K562 (cell line): ENCODE measurements around the gene EML6. TPM values are rescaled to one million over a fixed set of nuclear protein-coding genes. Genes with fewer than 3 reads are reported as not detected.

Experiments used
- ATAC-seq: fragments of 200-7000 bp; cut with Tn5 transposase; 3 replicates; pipeline ENCODE4 v1.9.1; 2020; ENCODE audit warnings: moderate library complexity
- BruUV-seq: library from RNA; stranded (reverse); fragments of 400-500 nt; replicated peaks from 2 replicates; lab custom pipeline; 2021; lab: Mats Ljungman, UMichigan
- CTCF ChIA-PET: fragments of 300-600 bp; formaldehyde crosslinking; extraction: SDS; loops from one replicate; lab custom pipeline; 2021; ENCODE audit warnings: low intra/inter-chr PET ratio; lab: Yijun Ruan, JAX
- POLR2A ChIA-PET: fragments of 300-600, 350-650 bp; sonication (Branson Sonifier 250); formaldehyde crosslinking; extraction: SDS; loops from one replicate; lab custom pipeline; 2021; ENCODE audit warnings: antibody characterized with exemption, inconsistent platforms; lab: Yijun Ruan, JAX
- DNase-seq, 4 experiments: peaks; one replicate each; pipeline versions ENCODE4 v3.0.0 to v3.0.0-alpha.2; 2011 to 2018; ENCODE audit warnings: low spot score in 3 of 4, mixed read lengths in 3 of 4; ENCODE audit errors: extremely low read depth in 1 of 4
- FAIRE-seq: peaks from 2 replicates; lab custom pipeline; 2011; peaks lifted over from hg19 to GRCh38; lab: Jason Lieb, UNC
- H2AFZ ChIP-seq: 2 replicates; pipeline ENCODE4 v1.6.0; 2011; ENCODE audit warnings: low read depth, low read length, control low read depth, inconsistent platforms
- H3K27ac ChIP-seq: fragments of 200-600 bp; 3 replicates; pipeline ENCODE4 v1.8.0; 2011; ENCODE audit warnings: low read depth, mild to moderate bottlenecking, control low read depth, inconsistent platforms, low read length, moderate library complexity, mixed read lengths; ENCODE audit errors: extremely low read depth
- H3K27me3 ChIP-seq, 2 experiments: fragments of 300-600 bp in 1 of 2; 2 replicates in 1 of 2; 3 replicates in 1 of 2; pipeline versions ENCODE4 v1.6.0 to v1.8.0; 2011; ENCODE audit warnings: inconsistent platforms in 2 of 2, low read length in 2 of 2, mild to moderate bottlenecking in 1 of 2, mixed read lengths in 1 of 2, moderate library complexity in 1 of 2; ENCODE audit not compliant: control insufficient read depth in 2 of 2, insufficient read depth in 2 of 2
- H3K36me3 ChIP-seq: fragments of 300-600 bp; 3 replicates; pipeline ENCODE4 v1.8.0; 2011; ENCODE audit warnings: mild to moderate bottlenecking, low read length, inconsistent platforms; ENCODE audit not compliant: control insufficient read depth, insufficient read depth
- H3K4me1 ChIP-seq, 2 experiments: fragments of 200-600 bp in 1 of 2; replicated peaks in 1 of 2; 2 replicates in 1 of 2; 3 replicates in 1 of 2; pipeline versions ENCODE4 v1.5.1 to v1.8.0; 2011; ENCODE audit warnings: inconsistent platforms in 2 of 2, low read length in 2 of 2, mild to moderate bottlenecking in 1 of 2, mixed read lengths in 1 of 2, moderate library complexity in 1 of 2; ENCODE audit not compliant: control insufficient read depth in 2 of 2, insufficient read depth in 2 of 2
- H3K4me2 ChIP-seq: 2 replicates; pipeline ENCODE4 v1.6.1; 2011; ENCODE audit warnings: low read length, control low read depth, inconsistent platforms, mixed read lengths; ENCODE audit not compliant: insufficient read depth
- H3K4me3 ChIP-seq: fragments of 200-600 bp; sonication (generic), shearing (Covaris generic); 2 replicates; pipeline ENCODE4 v1.5.1; 2016; ENCODE audit warnings: control low read depth, inconsistent platforms
- H3K79me2 ChIP-seq: fragments of 200-600 bp; 3 replicates; pipeline ENCODE4 v1.8.0; 2011; ENCODE audit warnings: low read length, inconsistent platforms; ENCODE audit not compliant: control insufficient read depth, insufficient read depth
- H3K9ac ChIP-seq, 2 experiments: 2 replicates each; pipeline versions ENCODE4 v1.6.0 to v1.6.1; 2011; ENCODE audit warnings: low read depth in 2 of 2, low read length in 2 of 2, control low read depth in 1 of 2, inconsistent platforms in 1 of 2, mild to moderate bottlenecking in 1 of 2, mixed read lengths in 1 of 2; ENCODE audit not compliant: insufficient read depth in 1 of 2
- H3K9me1 ChIP-seq: one replicate; pipeline ENCODE4 v1.6.0; 2011; ENCODE audit warnings: inconsistent platforms, mild to moderate bottlenecking, low read length, moderate library complexity; ENCODE audit not compliant: control insufficient read depth, insufficient read depth
- H3K9me3 ChIP-seq: replicated peaks from 2 replicates; pipeline ENCODE4 v1.5.1; 2011; ENCODE audit warnings: low read depth, low read length, inconsistent platforms; ENCODE audit not compliant: control insufficient read depth, insufficient read depth
- H4K20me1 ChIP-seq: replicated peaks from 2 replicates; pipeline ENCODE4 v1.6.1; 2011; ENCODE audit warnings: low read length, inconsistent platforms, mixed read lengths; ENCODE audit not compliant: control insufficient read depth, insufficient read depth
- DACH1 ChIP-seq: fragments of 450-650 bp; IDR thresholded peaks from 2 replicates; pipeline ENCODE4 v1.6.1; 2018; ENCODE audit not compliant: partially characterized antibody
- EGR1 ChIP-seq: fragments of 450-650 bp; conservative IDR thresholded peaks from 2 replicates; pipeline ENCODE4 v1.6.1; 2017; ENCODE audit warnings: mild to moderate bottlenecking
- HEY1 ChIP-seq: fragments of 250-450 bp; sonication (Bioruptor Pico); IDR thresholded peaks from 2 replicates; pipeline ENCODE4 v1.5.0; 2020; ENCODE audit warnings: mild to moderate bottlenecking, moderate library complexity, borderline replicate concordance
- MED1 ChIP-seq: sonication (generic); formaldehyde crosslinking; IDR thresholded peaks from 2 replicates; pipeline ENCODE4 v1.8.1; 2023; ENCODE audit warnings: missing genetic modification reagents, borderline replicate concordance
- PHF8 ChIP-seq: fragments of 200-600 bp; sonication (generic); IDR thresholded peaks from 2 replicates; pipeline ENCODE4 v1.6.1; 2012; ENCODE audit warnings: mixed run types, mild to moderate bottlenecking, inconsistent platforms, low read length, moderate library complexity, borderline replicate concordance
- SAFB2 ChIP-seq: fragments of 200-400 bp; formaldehyde crosslinking; IDR thresholded peaks from 2 replicates; pipeline ENCODE4 v1.6.1; 2018; ENCODE audit warnings: borderline replicate concordance, low read length, low read depth, moderate library complexity; ENCODE audit not compliant: severe bottlenecking
- SNRNP70 ChIP-seq: fragments of 200-400 bp; formaldehyde crosslinking; optimal IDR thresholded peaks from 2 replicates; pipeline ENCODE3; 2017; ENCODE audit warnings: low read depth, low read length
- U2AF1 ChIP-seq: fragments of 200-400 bp; formaldehyde crosslinking; optimal IDR thresholded peaks from 2 replicates; pipeline ENCODE3; 2017; ENCODE audit warnings: mild to moderate bottlenecking, low read depth, low read length, moderate library complexity
- ZBTB1 ChIP-seq: sonication (generic); formaldehyde crosslinking; IDR thresholded peaks from 2 replicates; pipeline ENCODE4 v1.8.1; 2023; ENCODE audit warnings: missing genetic modification reagents, low read depth, mild to moderate bottlenecking, borderline replicate concordance
- ZC3H11A ChIP-seq: IDR thresholded peaks from 2 replicates; pipeline ENCODE4 v1.6.1; 2012; ENCODE audit warnings: low read depth, low read length, improper control_type of control experiment
- ZEB2 ChIP-seq: fragments of 450-650 bp; IDR thresholded peaks from 2 replicates; pipeline ENCODE4 v1.6.1; 2016
- ZNF121 ChIP-seq: sonication (generic); formaldehyde crosslinking; conservative IDR thresholded peaks from 2 replicates; pipeline ENCODE4 v1.8.0; 2022; ENCODE audit warnings: missing genetic modification reagents
- ZNF282 ChIP-seq: sonication (generic); formaldehyde crosslinking; IDR thresholded peaks from 2 replicates; pipeline ENCODE4 v1.8.1; 2023; ENCODE audit warnings: missing genetic modification reagents
- ZNF408 ChIP-seq: fragments of 250-450 bp; sonication (Bioruptor Pico); IDR thresholded peaks from 2 replicates; pipeline ENCODE4 v1.4.0; 2020; ENCODE audit warnings: low read depth, mild to moderate bottlenecking, moderate library complexity
- WGBS: fragments of 100-300 bp; shearing (Covaris generic); methylation state at CpG from one replicate; pipeline ENCODE4 v1.1.6; 2016; ENCODE audit warnings: low coverage, mixed read lengths; ENCODE audit not compliant: insufficient coverage; ENCODE audit errors: missing lambda C conversion rate; 5-methylcytosine and 5-hydroxymethylcytosine counted together
- in situ Hi-C: fragments of 300-500 bp; cut with MboI; formaldehyde crosslinking; loops from 4 replicates; pipeline ENCODE4 v1.15.0; 2018; ENCODE audit warnings: inconsistent platforms, mixed read lengths
- intact Hi-C: fragments of 100-400 bp; cut with micrococcal nuclease; formaldehyde crosslinking; loops from 2 replicates; pipeline ENCODE4 v1.14.2; 2022
- polyA plus RNA-seq, 8 experiments: library from polyadenylated mRNA; depleted of rRNA in 4 of 8; stranded (reverse) in 5 of 8; unstranded in 3 of 8; fragments of >200 nt; fragmentation: Nextera tagmentation in 2 of 8; fragmentation: Illumina TruSeq in 1 of 8; extraction: Ambion mirVana in 2 of 8; extraction: Trizol in 1 of 8; gene quantifications; 2 replicates each; pipeline versions ENCODE4 v1.2.1 to v1.2.3, GENCODE V29; 2011 to 2014; ENCODE audit warnings: inconsistent platforms in 1 of 8, missing spikeins in 1 of 8
- total RNA-seq, 7 experiments: library from RNA; depleted of rRNA in 6 of 7; stranded (reverse); fragments of >200 nt in 6 of 7; fragmentation: Illumina TruSeq in 2 of 7; extraction: Trizol in 2 of 7; gene quantifications; 2 replicates each; pipeline versions ENCODE4 v1.2.1 to v1.2.3, GENCODE V29; 2011 to 2021; ENCODE audit warnings: low replicate concordance in 1 of 7
- TF ChIP-seq, protein P1 (sequence below): fragments of 250-450 bp; sonication (Bioruptor Pico); IDR thresholded peaks from 2 replicates; pipeline ENCODE4 v1.8.0; 2022; ENCODE audit warnings: moderate library complexity, mild to moderate bottlenecking, inconsistent platforms
- TF ChIP-seq, protein P2 (sequence below): fragments of 250-450 bp; sonication (Bioruptor Pico); IDR thresholded peaks from 2 replicates; pipeline ENCODE4 v1.8.0; 2021; ENCODE audit warnings: mild to moderate bottlenecking, moderate library complexity

EML6 gene
- total and polyA plus RNA-seq, 9 of the 15 experiments (the other 6 are each of a cell fraction or from before 2014, with no cell fraction given): 0.07 to 0.56 (median 0.25) TPM

GRCh38 chr2:54845094-54845493, 121.6 kb downstream of the EML6 start:
- no peaks in the 10 kb centered on the region for H3K36me3 ChIP-seq
- H3K4me2 ChIP-seq: no peak overlapping the region
- POLR2A ChIA-PET: interaction anchor here (1.3 kb wide), 1 partner anchor 17 kb away, joined by 3 read pairs; no protein-coding TSS in a partner anchor
- no peaks in the 10 kb centered on the region for H3K9me3 ChIP-seq
- no peaks in the 10 kb centered on the region for H3K79me2 ChIP-seq
- no peaks in the 10 kb centered on the region for H4K20me1 ChIP-seq
- DNase-seq (no peak), ATAC-seq (no peak), FAIRE-seq (no peak)
- TF ChIP-seq U2AF1 (no peak), PHF8 (no peak), MED1 (CRISPR knock-in tag) (no peak), SAFB2 (no peak), ZEB2 (no peak), ZNF282 (CRISPR knock-in tag) (no peak), HEY1 (CRISPR knock-in tag) (no peak), ZNF408 (CRISPR knock-in tag) (no peak), ZC3H11A (no peak), DACH1 (no peak), ZBTB1 (CRISPR knock-in tag) (no peak), EGR1 (no peak), ZNF121 (CRISPR knock-in tag) (no peak), SNRNP70 (no peak)
- TF ChIP-seq, protein P1, sequence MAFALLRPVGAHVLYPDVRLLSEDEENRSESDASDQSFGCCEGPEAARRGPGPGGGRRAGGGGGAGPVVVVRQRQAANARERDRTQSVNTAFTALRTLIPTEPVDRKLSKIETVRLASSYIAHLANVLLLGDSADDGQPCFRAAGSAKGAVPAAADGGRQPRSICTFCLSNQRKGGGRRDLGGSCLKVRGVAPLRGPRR (CRISPR knock-in tag): no peak
- TF ChIP-seq, protein P2, sequence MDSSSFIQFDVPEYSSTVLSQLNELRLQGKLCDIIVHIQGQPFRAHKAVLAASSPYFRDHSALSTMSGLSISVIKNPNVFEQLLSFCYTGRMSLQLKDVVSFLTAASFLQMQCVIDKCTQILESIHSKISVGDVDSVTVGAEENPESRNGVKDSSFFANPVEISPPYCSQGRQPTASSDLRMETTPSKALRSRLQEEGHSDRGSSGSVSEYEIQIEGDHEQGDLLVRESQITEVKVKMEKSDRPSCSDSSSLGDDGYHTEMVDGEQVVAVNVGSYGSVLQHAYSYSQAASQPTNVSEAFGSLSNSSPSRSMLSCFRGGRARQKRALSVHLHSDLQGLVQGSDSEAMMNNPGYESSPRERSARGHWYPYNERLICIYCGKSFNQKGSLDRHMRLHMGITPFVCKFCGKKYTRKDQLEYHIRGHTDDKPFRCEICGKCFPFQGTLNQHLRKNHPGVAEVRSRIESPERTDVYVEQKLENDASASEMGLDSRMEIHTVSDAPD: no peak
- 0% methylated on average over 5 of the region's 5 CpGs for WGBS
- intact Hi-C loops: no loop called here
- CTCF ChIA-PET: no interaction called here
- H3K9me1 ChIP-seq: no peaks in the 10 kb centered on the region
- in situ Hi-C loops: loop anchor here (10.0 kb wide), 1 partner anchor 320 kb away; no protein-coding TSS in a partner anchor
- H2AFZ ChIP-seq: no peak overlapping the region
- BruUV-seq: no TSS peak
- H3K9ac ChIP-seq: no peak overlapping the region
- no peak overlapping the region for H3K27ac ChIP-seq
- H3K27me3 ChIP-seq: peaks cover 20 to 29% of the 10 kb centered on the region in 2 experiments
- H3K4me1 ChIP-seq: no peaks in the 10 kb centered on the region; a peak in 1 of 5 replicates
- H3K4me3 ChIP-seq: no peak overlapping the region
